Amniotic epithelial cell (primary cell): ENCODE data around the gene PTCH2.
"Not testable (repeated sequence)": the region's sequence is repeated elsewhere in the genome, so short reads cannot be mapped to it uniquely, and the experiment has no call there.

Experiments used
- DNase-seq: peaks from one replicate; pipeline ENCODE4 v3.0.0-alpha.2; 2010; ENCODE audit warnings: low read depth

PTCH2 gene

GRCh38 chr1:44802306-44803061, 40.6 kb downstream of the PTCH2 start:
- DNase-seq, result no peak

- peak; percentile 50 for DNase-seq
Observed at GRCh38 chr1:44801491-44802305, 41.4 kb downstream of the PTCH2 start.

GRCh38 chr1:44799770-44800584, 43.1 kb downstream of the PTCH2 start, which contains the start of gene PLK3:
PLK3 (plus strand) TSS chr1:44800377; CDS start chr1:44800464, 87 bp downstream.
- DNase-seq, result peak; percentile 96

GRCh38 chr1:44798481-44799365, 44.3 kb downstream of the PTCH2 start:
- no peak for DNase-seq

GRCh38 chr1:44797886-44798285, 45.2 kb downstream of the PTCH2 start:
- DNase-seq, result not testable (repeated sequence)

DNA sequence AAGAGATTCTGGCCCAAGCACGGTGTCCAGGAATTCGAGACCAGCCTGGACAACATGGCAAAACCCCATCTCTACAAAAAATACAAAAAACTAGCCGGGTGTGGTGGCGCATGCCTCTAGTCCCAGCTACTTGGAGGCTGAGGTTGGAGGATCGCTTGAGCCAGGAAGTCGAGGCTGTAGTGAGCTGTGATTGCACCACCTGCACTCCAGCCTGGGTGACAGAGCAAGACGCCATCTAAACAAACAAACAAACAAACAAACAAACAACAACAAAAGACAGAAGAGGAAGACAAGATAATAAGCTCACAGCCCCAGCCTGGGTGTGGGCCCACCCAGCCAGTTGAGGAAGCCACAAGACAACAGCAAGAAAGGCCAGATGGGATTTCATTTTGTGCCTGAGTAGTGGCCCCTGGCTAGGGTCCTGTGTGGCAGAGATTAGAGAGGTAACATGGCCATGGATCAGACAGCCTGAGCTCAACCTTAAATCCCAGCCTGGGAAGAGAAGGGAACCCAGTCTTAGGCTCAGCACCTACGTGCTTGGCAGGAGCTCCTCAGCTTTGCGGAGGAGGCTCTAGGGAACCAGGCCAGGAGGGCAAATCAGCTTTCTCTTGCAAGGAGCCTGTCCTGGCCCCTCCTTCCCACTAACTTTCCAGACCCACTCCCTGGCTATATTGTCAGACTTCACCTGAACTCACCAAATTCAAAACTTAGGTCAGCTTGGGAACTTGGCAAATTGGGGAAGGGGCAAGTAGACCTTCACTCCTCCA, 50.1 kb downstream of the PTCH2 start:
- peak; percentile 38 for DNase-seq

GRCh38 chr1:44790968-44791801, 51.9 kb downstream of the PTCH2 start:
- DNase-seq, result no peak

DNA sequence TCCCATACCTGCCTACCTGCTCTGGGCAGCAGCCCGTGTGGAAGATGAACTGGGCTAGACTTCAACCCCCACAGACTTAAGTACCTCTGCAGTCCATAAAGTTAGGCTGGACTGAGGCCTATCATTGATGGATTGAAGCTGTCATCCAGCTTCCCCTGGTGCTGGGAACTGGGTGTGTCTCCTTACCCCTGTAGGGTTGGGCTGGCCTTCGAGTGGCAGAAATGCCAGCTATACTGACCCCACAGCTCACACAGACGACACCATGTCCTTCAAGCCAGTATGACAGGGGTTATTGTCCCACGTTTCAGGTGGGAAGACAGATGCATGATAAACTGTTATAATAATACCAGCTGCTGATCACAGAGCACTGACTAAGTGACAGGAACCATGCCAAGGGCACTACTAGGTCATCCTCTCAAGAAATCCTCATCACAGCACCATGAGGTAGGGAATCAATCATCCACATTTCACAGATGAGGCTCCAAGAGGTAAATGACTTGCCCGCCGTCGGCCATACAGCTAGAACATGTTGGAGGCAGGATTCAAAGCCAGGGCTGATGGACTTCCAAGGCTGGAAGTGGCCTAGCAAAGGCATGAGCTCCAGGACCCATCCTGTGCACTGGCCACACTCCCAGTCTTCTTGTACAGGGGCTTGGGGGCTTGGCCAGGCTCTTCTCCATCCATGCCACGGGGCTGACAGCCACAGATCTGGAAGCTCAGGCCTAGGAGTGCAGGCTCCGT, 54.8 kb downstream of the PTCH2 start, which contains the start of gene BEST4:
BEST4 (minus strand) TSS at position 51 of the 741 bp plus-strand sequence. CDS start 465 bp downstream, outside the sequence.
- DNase-seq, result no peak

DNA sequence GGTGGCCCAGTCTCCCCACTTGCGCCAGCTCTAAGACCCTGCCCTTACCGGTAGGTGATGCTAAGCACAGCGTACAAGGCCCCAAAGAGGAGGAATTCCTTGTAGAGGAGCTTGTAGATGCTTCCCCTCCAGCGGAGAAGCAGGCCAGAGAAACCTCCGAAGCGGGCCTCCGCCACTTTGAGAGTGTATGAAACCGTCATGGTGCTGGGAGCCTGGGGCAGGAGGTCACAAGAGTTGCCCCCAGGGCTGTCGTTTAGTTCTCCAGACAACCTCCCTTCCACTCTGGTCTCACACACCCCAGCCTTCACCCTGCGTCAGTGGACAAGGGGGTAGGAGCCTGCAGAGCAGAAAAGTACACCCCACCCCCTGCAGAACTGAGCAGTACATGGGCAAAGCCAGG, 55.5 kb downstream of the PTCH2 start:
- DNase-seq, result no peak

DNA sequence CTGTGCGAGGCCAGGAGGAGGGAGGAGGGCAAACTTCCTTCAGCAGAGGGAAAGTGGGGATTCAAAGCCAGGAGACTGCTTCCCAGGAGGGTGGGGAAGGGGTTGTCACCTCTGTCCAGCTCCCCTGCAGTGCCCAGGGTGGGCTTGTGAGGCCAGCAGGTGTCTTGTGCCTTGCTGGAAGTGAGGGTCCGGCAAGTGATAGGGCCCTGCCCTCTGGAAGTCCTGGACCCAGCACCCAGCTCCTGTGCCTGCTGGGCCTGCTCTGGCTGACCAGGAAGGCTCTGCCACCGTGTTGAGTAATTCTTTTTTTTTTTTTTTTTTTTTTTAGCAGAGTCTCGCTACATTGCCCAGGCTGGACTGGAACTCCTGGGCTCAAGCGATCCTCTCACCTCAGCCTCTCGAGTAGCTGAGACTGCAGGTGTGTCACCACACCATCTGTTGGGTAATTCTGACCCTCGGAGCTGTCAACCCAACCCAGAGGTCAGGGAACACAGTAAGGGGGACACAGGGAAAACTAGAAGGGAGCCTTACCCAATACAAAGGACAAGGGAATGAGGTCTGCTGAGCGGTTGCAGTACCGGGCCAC, 56.1 kb downstream of the PTCH2 start:
- DNase-seq, result no peak

DNA sequence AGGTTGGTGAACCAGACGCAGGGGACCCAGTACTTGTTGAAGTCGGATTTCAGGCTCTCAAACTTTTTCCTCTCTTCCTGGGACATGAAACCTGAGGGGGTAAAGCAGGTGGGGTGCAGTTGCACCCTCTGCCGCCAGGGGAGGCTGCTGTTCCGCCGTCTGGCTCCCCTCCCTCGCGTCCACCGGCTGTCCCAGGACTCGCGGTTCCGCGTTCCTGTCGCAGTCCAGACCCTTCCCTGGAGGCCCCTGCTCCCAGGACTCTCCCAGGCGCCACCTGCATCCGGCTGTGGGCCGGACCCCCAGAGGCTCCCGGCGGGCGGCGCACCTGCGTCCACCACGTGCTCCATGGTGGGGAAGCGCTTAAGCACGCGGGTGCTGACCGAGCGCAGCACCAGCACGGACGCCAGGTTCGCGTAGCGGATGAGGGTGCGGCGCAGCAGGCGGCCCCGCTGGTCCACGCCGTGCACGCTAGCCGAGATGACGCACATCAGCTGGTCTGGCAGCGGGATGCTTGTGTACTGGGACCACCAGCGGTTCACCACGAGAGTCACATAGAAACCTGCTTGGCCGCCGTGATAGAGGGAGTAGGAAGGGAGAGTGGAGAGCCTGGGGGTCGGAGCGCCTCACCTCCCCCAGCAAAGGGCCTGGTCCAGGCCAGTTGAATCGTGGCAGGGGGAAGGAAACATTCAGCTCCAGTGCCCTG, 56.8 kb downstream of the PTCH2 start:
- DNase-seq, result peak; percentile 43

DNA sequence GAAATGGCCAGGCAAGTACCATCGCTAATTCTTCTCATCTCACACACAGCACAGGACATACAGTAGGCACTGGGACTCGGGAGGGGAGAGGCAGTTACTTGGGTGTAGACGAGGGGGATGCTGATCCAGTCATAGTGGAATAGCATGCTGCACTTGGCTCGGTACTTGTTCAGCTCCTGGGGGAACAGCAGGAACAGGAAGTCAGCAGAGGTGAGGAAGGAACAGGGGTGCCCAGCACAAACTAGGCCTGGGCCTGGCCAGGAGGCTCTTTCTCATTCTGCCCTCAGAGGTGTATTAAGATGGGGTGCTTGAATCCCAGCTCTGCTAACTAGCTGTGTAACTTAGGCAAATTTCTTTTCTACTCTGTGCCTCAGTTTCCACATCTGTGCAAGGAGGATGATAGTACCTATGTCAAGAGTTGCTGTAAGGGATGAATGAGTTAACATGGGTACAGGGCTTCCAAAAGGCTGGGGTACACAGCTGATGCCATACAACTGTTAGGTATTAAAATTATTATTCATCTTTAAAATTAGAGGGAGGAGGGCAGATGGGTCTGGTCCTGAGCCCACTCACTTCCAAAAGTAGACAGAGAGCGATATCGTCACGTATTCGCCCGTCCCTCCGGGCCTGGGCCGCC, 57.4 kb downstream of the PTCH2 start:
- no peak for DNase-seq

GRCh38 chr1:44785029-44785380, 58.0 kb downstream of the PTCH2 start:
- DNase-seq, result no peak

- DNase-seq, result no peak
Observed at GRCh38 chr1:44784094-44785028, 58.7 kb downstream of the PTCH2 start.

GRCh38 chr1:44783697-44784093, 59.4 kb downstream of the PTCH2 start:
- DNase-seq, result no peak

DNA sequence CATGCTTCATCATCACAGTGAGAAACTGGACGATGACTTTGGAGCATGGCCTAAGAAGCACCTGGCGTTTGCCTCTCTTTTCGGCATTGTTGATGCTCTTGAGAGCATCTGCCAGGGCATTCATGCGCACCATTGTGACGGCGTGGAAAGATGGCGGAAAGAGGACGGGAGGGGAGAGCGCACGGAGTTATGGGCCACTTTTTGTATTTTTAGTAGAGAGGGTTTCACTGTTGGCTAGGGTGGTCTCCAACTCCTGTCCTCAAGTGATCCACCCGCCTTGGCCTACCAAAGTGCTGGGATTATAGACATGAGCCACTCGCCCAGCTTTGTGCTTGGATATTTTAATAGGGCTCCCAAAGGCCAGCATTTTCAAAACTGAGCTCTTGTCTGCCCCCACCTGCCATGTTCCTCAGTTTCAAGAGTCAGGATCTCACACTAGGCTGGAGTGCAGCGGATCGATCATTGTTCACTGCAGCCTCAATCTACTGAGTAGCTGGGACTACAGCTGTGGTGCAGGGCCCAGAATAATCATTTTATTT, 62.4 kb downstream of the PTCH2 start:
- no peak for DNase-seq
